VCaP (cell line): ENCODE results near the gene APMAP.

Experiments
- H3K27ac ChIP-seq: fragments of 450-650 bp; 2 replicates; pipeline ENCODE4 v1.5.1; 2017
- CTCF ChIP-seq: fragments of 450-650 bp; conservative IDR thresholded peaks from 2 replicates; pipeline ENCODE4 v1.5.1; 2017; ENCODE audit warnings: mild to moderate bottlenecking, moderate library complexity

APMAP gene

GRCh38 chr20:24966317-24967012 lies 26.1 kb downstream of the APMAP start:
- TF ChIP-seq CTCF = no peak
- no peak overlapping the region for H3K27ac ChIP-seq

GRCh38 chr20:24965065-24965919 lies 27.3 kb downstream of the APMAP start:
- no peak overlapping the region for H3K27ac ChIP-seq
- no peak for TF ChIP-seq CTCF

GRCh38 chr20:24964506-24964840 lies 28.1 kb downstream of the APMAP start:
- no peak overlapping the region for H3K27ac ChIP-seq
- no peak for TF ChIP-seq CTCF

- no peak for TF ChIP-seq CTCF
- no peak overlapping the region for H3K27ac ChIP-seq
These were observed 28.7 kb downstream of the APMAP start for GRCh38 chr20:24963672-24964505.

- H3K27ac ChIP-seq = no peak overlapping the region
- no peak for TF ChIP-seq CTCF
These were observed 30.0 kb downstream of the APMAP start for GRCh38 chr20:24962510-24962909.

GRCh38 chr20:24962182-24962492 lies 30.4 kb downstream of the APMAP start:
- TF ChIP-seq CTCF = no peak
- H3K27ac ChIP-seq = no peak overlapping the region
